ENCODE data around the gene TANC2.

The TANC2 gene

DNA sequence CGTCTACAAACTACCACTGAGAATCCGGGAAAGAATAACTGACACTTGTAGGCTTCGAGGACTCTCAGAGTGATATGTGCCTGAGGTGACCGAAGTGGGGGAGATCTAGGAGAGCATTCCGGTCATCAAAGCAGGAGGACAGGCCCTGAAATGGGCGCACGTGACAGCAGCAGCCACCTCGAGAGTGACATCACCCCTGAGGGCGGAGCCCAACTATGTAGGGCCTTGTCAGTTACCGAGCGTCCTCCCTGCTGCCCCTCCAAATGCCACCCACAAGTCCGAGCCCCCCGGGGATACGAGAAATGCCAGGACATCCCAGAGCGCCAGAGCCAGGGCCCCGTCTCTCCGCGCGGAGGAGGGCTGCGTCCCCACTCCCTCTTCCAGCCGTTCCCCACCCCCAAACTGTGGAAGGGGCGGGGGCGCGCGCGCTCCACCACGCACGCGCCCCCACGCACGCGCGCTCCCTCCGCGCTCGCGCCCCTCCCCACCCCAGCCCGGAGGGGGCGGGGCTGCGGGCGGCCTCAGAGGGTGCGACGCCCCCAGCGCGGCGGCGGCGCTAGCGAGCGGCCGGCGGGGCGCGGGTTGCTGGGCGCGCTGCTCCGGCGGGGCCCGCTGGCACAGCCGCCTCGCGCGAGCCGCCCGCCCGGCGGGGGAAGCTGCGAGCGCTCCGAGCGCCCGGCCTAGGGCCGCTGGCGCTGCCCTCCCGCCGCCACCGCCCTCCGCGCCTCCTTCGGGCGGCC is at the start of gene TANC2:
Gene TANC2, plus strand, starts transcription at position 550 of the 740 bp plus-strand sequence. CDS start 43,325 bp downstream, outside the sequence.
- peak; percentile 89 for DNase-seq

DNA sequence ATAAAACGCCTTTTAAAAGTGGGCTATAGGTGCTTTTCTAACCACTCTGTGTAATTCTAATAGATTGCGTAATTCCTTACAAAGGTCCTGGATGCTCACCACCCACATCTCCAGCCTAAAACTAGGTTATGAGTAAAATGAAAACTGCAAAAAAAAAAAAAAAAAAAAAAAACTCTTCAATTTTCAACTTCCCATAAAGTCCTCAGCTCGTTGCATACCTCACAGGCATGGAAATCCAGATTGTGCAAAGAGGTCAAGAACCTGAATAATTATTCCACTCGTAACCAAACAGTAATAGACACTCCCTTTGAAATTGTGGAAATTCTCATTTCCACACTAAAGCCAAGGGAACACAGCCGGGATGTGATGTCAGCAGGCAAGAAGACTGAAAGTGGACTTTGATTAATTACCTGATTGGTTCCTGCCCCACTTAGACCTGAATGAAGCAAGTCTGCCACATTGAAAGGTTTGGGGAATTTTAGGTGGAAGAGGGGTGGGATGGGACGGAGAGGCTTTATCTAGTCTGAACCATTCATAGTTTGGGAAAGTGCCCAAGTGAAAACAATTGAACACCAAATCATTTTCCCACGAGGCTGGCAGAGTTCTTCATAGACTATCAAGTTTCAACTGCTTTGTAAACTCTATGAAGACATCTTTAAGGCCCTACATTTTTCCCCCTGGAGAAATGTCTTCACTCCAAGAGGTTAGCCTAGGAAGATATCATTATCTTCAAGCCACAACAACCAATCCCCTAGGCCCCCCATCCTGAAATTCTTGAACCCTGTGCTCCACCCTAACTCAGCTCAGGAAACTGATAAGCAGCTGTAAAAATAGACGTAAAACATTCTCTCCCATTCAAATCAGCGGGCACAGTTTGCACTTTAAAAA is 49.1 kb upstream of the TANC2 start:
- DNase-seq, result peak; percentile 35

DNA sequence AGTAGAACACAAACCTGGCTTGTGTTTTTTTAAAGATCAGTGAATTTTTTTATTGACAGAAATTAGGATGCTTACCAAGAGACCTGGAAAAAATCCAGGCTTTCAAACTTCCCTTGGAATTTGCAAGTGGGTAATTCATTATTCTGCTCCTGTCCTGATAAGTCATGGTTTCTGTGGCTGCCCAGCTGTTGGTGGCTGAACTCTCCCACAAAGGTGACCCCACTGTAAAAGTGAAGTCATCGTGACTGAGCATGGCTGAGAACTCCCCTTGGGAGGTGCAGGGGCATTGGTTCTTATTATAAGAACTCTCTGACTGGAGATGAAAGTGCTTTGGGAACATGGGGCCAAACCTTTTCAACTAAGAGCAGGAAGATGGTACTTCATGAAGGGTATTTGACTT is 46.6 kb upstream of the TANC2 start:
- peak; percentile 12 for DNase-seq

- DNase-seq, result no peak
These were observed 45.7 kb upstream of the TANC2 start for GRCh38 chr17:62920300-62920699.

DNA sequence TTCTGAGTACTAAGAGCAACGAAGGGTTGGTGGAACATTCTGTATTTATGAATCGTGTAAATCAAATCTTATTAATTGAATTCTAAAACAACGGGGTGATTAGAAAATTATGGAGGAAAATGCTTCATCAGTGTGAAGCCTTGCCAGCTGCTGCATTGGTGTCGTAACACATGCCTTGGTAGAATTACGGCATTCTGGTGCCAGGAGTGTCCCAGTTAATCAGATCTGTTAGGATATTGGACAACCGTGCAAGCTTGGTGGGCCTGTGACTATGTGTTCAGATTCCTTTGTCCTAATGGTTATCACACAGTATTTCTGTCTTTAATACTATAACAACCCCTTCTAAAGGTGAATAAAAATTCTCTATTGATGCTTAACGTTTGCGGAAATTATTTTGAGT is 44.2 kb upstream of the TANC2 start:
- DNase-seq, result no peak

DNA sequence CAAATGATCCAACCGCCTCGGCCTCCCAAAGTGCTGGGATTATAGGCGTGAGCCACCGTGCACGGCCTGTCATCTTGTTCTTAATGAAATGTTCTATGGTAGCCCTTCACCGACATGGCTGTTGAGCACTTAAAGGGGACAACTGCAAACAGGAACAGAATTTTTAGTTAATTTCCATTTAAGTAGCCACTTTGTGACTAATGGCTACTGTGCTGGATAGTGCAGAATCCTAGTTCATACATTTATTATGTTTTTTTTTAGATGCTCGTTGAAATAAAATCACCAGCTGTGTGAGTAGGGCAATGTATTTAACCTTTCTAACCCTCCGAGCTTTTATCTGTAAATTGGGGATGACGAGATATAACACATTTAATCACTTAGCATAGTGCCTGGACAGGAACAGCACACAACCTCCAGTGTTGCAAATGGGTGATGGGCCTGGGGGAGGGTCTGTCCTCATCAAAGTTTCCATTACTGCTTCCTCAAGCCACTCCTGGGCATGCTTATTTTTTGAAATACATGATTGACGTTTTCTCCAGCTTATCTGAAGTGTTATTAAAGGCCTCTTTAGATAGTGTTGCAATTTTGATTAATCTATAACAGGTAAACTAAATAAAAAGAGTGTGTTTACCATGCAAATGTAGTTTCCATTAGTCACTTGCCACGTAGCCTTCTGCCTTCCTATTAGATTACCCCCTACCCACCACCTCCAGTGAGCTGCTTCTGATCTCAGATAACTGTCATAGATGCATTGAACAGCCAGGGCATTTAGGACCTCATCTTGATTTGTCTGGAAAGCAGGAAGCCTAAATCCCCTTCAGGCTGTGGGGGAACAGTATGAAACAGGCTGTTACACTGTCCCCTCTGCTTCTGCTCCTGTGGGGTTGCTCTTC is 42.5 kb upstream of the TANC2 start:
- DNase-seq, result no peak

- no peak for DNase-seq
These were observed 40.7 kb upstream of the TANC2 start for GRCh38 chr17:62925267-62925836.

DNA sequence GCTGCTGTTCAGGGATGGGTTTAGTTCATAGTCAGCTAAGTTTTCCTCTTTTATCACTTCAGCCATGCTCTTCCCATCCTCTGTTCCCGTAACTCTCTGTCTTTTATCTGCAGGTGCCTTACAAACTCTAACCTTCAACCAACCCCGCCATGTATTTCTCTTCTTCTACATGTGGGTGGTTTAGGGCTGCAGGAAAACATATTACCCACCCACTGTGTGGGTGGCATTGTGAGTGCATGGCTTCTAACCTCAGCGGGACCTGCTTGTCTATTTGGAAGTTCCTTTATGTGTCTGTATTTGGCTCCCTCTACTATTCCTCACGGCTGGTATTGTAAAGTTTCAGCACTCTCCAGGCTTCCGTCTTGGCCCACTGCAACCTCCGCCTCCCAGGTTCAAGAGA is 39.0 kb upstream of the TANC2 start:
- no peak for DNase-seq

DNA sequence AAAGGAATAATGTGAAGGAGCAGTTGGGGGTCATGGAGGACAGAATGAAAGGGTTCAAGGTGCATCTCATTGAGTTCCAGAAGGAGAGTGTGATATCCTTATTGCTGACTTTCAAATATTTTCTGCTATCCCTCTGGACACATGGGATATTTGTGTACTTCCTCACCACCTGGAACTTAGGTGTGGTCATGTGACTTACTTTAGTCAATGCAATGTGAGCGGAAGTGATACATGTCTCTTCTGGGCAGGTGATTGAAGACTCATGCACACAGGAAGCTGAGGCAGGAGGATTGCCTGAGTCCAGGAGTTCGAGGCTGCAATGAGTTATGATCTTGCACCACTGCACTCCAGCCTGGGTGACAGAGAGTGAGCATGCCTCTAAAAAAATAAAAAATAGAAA is 36.7 kb upstream of the TANC2 start:
- DNase-seq, result no peak

DNA sequence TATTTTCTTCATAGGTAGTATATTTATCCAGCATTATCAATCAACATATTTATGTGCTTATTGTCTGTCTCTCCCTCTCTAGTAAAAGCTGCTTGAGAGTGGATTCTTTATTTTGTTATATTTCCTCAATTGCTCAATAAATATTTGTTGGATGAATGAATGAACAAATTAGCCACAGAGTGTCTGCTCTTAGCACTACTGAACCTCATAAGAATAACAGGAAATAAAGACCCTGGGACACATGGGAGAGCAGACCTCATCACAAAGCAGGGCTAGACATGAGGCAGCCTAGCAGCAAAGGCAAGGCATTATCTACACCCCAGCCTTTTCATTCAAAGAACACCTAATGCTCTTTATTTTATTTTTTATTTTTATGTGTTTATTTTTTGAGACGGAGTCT is 34.9 kb upstream of the TANC2 start:
- DNase-seq, result no peak

GRCh38 chr17:62933501-62934385 is 32.3 kb upstream of the TANC2 start:
- DNase-seq, result no peak

GRCh38 chr17:62935098-62935497 is 30.9 kb upstream of the TANC2 start:
- no peak for DNase-seq

DNA sequence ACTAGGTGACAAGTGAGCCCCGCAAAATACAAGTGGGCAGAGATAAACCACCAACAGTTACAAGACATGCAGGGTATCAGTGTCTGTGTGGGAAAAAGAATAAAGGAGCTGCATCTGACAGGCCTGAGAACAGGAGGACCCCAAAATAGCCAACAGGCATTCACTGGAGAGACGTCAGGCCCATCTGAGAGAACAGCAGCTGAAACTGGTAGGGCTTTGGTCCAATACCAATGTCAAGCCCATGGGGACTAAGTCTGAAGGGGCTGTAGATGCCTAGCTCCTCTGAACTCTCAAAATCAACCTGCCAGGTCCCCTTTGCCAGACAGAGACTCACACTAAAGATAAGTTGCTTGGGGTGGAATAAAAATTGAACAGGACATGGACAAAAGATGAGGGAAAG is 30.5 kb upstream of the TANC2 start:
- DNase-seq, result no peak

DNA sequence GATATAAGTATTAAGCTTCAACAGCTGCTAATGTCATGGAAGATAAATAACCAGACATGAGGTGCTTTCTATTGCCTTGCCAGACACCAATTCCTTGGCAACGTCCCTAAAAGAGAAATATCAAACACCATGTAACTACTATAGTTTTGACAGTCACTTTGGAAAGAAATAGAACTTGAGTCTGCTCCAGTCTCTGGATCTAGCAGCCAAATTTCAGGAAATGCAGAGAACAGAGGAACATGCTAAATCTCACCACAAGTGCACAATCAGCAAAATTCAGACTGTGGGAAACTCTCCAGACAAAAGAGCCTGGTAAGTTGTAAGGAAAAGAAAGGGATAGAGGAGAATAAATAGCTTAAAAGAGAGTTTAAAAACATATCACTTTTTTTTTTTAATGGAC is 28.4 kb upstream of the TANC2 start:
- DNase-seq, result no peak

DNA sequence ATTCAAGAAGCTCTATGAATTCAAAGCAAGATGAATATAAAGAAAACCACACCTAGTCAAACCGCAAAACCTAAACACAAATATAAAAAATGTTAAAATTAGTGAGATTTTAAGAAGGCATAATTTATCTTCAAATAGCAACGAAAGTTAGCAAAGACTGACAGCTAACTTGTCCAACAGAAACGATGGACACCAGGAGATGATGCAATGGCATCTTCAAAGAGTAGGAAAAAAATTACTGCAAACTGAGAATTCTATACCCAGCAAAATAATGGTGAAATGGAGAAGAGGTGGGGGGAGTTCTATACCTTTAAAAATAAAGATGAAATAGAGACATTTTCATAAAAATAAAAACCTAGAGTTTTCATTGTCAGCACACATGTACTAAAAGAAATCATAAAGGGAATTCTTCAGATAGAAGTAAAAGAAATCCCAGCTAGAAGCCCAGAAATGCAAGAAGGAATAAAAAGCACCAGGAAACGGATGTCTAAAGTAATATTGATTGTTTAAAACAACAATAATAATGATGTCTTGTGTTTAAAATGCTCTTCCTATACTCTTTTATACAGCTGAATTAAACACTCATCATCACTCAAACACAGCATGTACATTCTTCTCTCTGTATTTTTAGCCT is 24.6 kb upstream of the TANC2 start:
- DNase-seq, result no peak

GRCh38 chr17:62948370-62948769 is 17.7 kb upstream of the TANC2 start:
- no peak for DNase-seq

DNA sequence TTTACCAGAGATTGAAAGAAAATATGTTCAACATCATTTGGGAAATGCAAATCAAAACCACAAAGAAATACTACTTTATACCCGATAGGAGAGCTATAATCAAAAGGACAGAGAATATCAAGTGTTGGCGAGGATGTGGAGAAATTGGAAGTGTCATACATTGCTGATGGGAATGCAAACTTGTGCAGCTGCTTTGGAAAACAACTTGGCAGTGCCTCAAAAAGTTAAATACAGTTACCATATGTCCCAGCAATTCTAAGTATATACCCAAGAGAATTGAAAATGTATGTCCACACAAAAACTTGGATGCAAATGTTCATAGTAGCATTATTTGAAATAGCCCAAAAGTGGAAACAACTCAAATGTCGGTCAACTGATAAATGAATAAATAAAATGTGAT is 17.0 kb upstream of the TANC2 start:
- no peak for DNase-seq

- no peak for DNase-seq
These were observed 16.0 kb upstream of the TANC2 start for GRCh38 chr17:62950067-62950466.

DNA sequence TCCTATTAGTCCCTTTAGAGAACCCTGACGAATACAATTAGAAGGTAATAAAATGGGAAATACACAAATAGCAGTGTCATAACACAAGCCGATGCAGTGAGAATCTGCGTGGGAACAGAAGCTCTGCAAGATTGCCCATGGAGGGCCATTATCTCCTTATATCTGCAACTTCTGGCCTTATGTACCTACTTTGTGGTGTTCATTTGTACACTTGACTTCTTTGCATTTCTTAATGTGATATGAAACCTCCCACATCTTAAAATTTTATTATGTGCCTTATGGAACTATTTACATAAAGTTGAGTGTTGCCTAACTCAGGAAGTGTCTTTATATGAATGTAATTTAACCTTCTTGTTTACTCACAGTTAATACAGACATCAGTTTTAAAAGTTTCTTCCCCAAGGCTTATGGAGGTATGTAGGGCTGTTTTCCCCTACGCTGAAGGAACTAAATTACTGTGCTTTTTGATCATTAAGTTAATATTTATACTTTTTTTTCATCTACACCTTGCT is 10.1 kb upstream of the TANC2 start:
- DNase-seq, result no peak

DNA sequence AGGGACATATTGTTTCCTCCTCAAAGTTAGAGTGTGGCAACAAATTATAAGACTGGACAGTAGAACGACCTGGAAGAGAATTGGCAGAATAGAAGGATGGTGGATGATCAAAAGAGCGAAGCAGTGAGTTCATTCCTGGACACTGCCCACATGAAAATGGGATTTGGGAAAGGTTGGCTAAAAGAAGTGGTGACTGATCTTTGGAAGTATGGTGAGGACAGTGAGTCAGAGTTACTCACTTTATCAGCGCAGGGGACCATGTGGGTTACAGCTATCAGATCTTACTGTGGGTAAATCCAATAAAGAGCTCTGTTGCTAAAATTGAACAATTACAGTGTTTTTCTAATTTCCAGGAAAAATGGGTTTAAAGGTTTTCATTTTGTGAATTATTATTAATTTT is 2.7 kb upstream of the TANC2 start:
- no peak for DNase-seq

DNA sequence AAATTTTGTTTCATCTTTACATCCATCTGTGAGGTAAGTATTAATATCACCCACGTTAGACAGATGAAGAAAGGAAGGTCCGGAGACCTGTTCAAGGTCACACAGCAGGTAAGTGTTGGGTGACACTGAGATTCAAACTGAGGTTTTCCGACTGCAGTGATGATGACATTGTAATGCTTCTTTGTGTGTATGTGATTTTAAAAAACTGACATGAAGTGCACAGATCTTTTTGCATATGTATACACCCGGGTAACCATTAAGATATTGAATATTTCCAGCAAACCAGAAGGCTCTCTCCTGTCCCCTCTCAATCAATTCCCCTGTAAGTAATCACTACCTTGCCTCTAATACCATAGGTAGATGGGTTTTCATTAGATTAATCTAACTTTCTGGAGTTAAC is 1.5 kb upstream of the TANC2 start:
- DNase-seq, result no peak

Data from hematopoietic multipotent progenitor cell treated with erythropoietin and hydrocortisone succinate and interleukin-3 and kit ligand, for 6 days (in vitro differentiated cells).